HL-60 (cell line): ENCODE results near the gene FRAT2.

ENCODE experiments used
- POLR2AphosphoS5 ChIP-seq: IDR thresholded peaks from 2 replicates; pipeline ENCODE4 v1.6.1; 2012; ENCODE audit warnings: low read depth
- TF ChIP-seq, protein P1 (sequence below): IDR thresholded peaks from one replicate; pipeline ENCODE4 v1.5.1; 2011; ENCODE audit warnings: low read length, control low read depth, inconsistent platforms; ENCODE audit not compliant: insufficient read depth

DNA sequence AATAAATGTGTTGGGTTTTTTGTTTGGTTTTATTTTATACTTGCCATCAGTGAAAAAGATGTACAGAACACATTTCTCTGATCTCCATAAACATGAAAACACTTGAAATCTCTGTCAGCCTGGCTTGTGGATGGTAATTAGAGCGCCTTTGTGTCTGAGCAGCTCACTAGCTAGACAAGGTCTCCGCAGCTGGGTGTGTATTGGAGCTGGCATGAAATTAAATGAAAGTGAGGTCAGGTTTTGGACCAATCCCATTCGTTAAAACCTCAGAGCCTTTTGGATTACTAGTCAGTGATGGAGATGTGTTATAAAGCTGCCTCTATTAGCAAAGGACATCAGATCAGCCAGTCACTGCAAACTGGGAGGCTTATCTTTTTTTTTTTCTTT lies 12.7 kb downstream of the FRAT2 start:
- TF ChIP-seq, protein P1, sequence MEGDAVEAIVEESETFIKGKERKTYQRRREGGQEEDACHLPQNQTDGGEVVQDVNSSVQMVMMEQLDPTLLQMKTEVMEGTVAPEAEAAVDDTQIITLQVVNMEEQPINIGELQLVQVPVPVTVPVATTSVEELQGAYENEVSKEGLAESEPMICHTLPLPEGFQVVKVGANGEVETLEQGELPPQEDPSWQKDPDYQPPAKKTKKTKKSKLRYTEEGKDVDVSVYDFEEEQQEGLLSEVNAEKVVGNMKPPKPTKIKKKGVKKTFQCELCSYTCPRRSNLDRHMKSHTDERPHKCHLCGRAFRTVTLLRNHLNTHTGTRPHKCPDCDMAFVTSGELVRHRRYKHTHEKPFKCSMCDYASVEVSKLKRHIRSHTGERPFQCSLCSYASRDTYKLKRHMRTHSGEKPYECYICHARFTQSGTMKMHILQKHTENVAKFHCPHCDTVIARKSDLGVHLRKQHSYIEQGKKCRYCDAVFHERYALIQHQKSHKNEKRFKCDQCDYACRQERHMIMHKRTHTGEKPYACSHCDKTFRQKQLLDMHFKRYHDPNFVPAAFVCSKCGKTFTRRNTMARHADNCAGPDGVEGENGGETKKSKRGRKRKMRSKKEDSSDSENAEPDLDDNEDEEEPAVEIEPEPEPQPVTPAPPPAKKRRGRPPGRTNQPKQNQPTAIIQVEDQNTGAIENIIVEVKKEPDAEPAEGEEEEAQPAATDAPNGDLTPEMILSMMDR = no peak
- no peak for TF ChIP-seq POLR2AphosphoS5
